HL-60 (cell line): ENCODE measurements around the gene ACTC1.

Source experiments
- TF ChIP-seq, protein P1 (sequence below): IDR thresholded peaks from one replicate; pipeline ENCODE4 v1.5.1; 2011; ENCODE audit warnings: low read length, control low read depth, inconsistent platforms; ENCODE audit not compliant: insufficient read depth
- TF ChIP-seq, protein P2 (sequence below): IDR thresholded peaks from 2 replicates; pipeline ENCODE4 v1.6.1; 2012; ENCODE audit warnings: low read depth; ENCODE audit not compliant: insufficient replicate concordance

DNA sequence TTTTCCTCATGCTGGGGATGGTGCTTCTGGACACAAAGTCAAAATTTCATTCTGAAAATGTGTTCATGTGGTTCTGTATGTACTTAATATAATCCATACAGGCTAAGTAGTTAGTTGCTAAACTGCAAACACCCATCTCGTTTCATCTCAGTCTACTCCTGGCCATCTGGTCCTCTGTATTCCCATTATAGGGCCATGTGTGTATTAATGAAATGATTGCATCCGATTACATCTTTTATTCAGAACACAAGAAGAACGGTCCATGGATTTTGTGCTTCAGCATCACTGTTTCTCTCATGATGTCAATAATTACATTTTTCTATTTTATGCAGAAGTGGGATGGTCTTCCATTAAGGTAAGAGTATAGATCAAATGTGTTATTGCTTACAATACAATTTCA is 34.4 kb downstream of the ACTC1 start:
- TF ChIP-seq, protein P1, sequence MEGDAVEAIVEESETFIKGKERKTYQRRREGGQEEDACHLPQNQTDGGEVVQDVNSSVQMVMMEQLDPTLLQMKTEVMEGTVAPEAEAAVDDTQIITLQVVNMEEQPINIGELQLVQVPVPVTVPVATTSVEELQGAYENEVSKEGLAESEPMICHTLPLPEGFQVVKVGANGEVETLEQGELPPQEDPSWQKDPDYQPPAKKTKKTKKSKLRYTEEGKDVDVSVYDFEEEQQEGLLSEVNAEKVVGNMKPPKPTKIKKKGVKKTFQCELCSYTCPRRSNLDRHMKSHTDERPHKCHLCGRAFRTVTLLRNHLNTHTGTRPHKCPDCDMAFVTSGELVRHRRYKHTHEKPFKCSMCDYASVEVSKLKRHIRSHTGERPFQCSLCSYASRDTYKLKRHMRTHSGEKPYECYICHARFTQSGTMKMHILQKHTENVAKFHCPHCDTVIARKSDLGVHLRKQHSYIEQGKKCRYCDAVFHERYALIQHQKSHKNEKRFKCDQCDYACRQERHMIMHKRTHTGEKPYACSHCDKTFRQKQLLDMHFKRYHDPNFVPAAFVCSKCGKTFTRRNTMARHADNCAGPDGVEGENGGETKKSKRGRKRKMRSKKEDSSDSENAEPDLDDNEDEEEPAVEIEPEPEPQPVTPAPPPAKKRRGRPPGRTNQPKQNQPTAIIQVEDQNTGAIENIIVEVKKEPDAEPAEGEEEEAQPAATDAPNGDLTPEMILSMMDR, result no peak
- TF ChIP-seq, protein P2, sequence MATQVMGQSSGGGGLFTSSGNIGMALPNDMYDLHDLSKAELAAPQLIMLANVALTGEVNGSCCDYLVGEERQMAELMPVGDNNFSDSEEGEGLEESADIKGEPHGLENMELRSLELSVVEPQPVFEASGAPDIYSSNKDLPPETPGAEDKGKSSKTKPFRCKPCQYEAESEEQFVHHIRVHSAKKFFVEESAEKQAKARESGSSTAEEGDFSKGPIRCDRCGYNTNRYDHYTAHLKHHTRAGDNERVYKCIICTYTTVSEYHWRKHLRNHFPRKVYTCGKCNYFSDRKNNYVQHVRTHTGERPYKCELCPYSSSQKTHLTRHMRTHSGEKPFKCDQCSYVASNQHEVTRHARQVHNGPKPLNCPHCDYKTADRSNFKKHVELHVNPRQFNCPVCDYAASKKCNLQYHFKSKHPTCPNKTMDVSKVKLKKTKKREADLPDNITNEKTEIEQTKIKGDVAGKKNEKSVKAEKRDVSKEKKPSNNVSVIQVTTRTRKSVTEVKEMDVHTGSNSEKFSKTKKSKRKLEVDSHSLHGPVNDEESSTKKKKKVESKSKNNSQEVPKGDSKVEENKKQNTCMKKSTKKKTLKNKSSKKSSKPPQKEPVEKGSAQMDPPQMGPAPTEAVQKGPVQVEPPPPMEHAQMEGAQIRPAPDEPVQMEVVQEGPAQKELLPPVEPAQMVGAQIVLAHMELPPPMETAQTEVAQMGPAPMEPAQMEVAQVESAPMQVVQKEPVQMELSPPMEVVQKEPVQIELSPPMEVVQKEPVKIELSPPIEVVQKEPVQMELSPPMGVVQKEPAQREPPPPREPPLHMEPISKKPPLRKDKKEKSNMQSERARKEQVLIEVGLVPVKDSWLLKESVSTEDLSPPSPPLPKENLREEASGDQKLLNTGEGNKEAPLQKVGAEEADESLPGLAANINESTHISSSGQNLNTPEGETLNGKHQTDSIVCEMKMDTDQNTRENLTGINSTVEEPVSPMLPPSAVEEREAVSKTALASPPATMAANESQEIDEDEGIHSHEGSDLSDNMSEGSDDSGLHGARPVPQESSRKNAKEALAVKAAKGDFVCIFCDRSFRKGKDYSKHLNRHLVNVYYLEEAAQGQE, result no peak
